GM13976 (cell line): ENCODE results near the gene NUP214.

Experiments used
- DNase-seq: peaks from one replicate; pipeline ENCODE4 v3.0.0; 2012; ENCODE audit warnings: low spot score
- in situ Hi-C: fragments of 300-500 bp; cut with MboI; formaldehyde crosslinking; loops from one replicate; pipeline ENCODE4 v1.12.0; 2022; ENCODE audit warnings: low sequenced_read_pairs, mixed read lengths, inconsistent platforms; ENCODE audit not compliant: unreplicated experiment
- TF ChIP-seq, protein P1 (sequence below): IDR thresholded peaks from 2 replicates; pipeline ENCODE4 v1.5.1; 2012; ENCODE audit warnings: borderline replicate concordance, mild to moderate bottlenecking; ENCODE audit not compliant: insufficient read depth; ENCODE audit errors: extremely low read depth, missing control alignments, control extremely low read depth

NUP214 gene

DNA sequence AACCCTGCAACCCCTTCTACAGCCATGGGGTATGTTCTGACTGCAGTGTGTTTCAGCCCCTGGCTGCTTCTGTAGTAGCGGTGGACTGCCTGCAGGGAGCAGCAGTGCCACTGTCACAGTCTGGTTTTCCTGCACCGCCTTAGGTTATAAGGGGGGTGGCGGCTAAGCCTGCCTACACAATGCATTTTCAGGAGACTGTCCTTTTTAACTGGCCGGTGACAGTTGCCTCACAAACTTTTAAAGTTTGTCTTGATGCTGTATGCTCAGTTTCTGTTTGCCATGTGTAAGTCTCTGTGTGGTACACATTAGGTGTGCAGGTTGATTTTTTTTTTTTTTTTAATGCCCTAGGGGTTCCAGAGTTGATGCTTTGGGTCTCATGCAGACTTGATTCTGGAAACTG lies 53.0 kb downstream of the NUP214 start:
- in situ Hi-C loops, result loop anchor here (10.0 kb wide), 1 partner anchor 156 kb away; no protein-coding TSS in a partner anchor
- TF ChIP-seq, protein P1, sequence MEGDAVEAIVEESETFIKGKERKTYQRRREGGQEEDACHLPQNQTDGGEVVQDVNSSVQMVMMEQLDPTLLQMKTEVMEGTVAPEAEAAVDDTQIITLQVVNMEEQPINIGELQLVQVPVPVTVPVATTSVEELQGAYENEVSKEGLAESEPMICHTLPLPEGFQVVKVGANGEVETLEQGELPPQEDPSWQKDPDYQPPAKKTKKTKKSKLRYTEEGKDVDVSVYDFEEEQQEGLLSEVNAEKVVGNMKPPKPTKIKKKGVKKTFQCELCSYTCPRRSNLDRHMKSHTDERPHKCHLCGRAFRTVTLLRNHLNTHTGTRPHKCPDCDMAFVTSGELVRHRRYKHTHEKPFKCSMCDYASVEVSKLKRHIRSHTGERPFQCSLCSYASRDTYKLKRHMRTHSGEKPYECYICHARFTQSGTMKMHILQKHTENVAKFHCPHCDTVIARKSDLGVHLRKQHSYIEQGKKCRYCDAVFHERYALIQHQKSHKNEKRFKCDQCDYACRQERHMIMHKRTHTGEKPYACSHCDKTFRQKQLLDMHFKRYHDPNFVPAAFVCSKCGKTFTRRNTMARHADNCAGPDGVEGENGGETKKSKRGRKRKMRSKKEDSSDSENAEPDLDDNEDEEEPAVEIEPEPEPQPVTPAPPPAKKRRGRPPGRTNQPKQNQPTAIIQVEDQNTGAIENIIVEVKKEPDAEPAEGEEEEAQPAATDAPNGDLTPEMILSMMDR, result peak; percentile 90
- DNase-seq, result peak; percentile 83

DNA sequence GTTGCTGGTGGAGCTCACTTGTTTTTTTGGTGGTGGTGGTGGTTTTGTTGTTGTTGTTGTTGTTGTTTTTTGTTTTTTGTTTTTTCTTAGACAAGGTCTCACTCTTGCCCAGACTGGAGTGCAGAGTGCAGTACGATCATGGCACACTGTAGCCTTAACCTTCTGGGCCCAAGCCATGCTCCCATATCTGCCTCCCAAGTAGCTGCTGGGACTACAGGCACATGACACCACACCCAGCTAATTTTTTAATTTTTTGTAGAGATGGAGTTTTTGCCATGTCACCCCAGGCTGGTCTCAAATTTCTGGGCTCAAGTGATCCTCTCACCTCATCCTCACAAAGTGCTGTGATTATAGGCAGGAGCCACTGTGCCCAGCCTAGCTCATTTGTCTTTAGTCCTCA lies 53.5 kb downstream of the NUP214 start:
- in situ Hi-C loops, result loop anchor here (10.0 kb wide), 1 partner anchor 156 kb away; no protein-coding TSS in a partner anchor
- DNase-seq, result no peak
- TF ChIP-seq, protein P1, result no peak

DNA sequence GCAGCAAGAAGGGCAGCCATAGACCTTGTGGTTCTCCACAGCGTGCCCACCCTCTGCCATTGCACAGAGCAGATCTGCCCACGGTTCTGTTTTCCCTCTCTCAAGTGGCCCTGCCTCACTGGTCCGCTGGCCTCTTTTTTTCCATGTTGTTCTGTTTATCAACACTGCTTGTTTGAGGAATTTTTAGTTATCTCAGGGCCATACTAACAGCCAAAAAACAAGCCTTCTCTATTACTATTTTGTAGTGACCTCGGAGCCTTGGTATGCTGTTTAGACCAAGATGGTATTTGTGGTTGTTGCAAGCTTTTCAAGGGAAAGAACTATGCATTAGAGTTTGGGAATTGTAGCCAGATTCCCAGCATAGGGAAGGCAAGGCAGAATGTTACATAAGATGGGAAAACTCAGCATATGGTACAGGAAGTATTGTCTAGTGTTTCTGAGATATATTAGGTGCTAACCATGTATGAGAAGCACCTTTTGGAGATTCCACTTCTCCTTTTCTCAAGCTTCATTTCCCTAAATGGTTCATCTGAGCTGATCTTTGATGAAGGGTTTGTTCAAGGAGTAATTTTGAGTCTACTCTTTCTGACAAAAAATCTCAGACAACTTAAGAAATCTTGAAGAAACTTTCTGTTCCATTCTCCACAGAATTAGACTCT lies 54.3 kb downstream of the NUP214 start:
- DNase-seq, result peak; percentile 49
- in situ Hi-C loops, result loop anchor here (10.0 kb wide), 1 partner anchor 155 kb away; no protein-coding TSS in a partner anchor
- TF ChIP-seq, protein P1, result no peak

DNA sequence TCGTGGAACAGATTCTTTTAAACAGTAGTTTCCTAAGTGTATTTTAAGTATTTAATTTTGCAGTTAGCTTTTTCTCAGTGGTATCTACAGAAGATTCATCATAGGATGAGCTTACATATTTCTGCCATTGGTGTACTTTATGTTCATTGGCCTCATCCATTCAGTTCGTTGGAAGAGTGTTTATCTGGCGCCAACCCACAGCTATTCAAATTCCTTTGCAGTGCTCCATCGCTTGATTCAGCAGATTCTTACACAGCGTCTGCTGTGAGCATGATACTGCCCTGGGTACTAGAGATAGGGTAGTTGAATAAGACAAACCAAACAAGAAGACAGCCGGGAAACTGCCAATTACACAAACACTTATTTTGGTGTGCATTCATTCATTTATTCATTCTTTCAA lies 55.1 kb downstream of the NUP214 start:
- no peak for DNase-seq
- in situ Hi-C loops, result no loop called here

DNA sequence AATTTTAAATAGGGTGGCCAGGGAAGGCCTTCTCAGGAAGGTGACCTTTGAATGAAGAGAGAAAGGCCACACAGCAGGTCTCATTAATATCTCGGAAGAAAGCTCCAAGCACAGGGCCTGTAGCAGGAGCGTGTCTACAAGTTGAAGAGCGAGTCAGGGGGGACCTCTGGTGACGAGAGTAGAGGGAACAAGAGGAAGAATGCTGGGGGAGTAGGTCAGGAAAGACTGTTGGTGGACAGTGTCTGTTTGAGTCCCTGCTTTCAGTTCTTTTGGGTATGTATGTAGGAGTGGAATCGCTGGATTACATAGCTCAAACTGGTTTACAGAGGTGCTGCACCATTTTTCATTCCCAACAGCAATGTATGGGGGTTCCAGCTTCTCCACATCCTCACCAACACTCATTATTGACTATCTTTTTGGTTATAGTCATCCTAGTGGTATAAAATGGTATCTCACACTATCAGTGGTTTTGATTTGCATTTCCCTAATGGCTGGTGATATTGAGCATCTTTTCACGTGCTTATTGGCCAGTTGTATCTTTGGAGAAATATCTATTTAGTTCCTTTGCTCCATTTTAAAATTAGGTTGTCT lies 55.8 kb downstream of the NUP214 start:
- in situ Hi-C loops, result no loop called here
- DNase-seq, result no peak
- TF ChIP-seq, protein P1, result no peak

More for the DNA sequence above, 55.1 kb downstream of the NUP214 start:
- TF ChIP-seq, protein P1, result no peak

DNA sequence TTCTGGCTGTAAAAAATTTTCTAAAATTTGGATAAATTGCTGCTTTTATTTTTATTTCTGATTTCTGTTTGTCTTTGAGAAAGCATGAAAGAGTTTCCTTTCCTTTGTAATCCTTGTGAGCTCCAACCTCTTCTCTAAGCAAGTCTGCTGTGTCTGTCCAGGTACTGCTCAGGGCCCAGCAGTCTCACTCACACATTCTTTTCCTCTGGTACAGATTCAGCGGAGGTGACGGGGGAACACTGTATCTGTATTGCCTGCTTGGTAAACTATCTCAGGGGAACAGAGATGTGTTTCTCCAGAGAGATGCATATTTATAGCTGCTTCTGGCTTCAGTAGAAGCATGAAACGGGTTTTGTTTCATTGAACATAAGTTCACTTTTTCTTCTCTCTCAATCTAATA lies 60.5 kb downstream of the NUP214 start:
- in situ Hi-C loops, result no loop called here
- TF ChIP-seq, protein P1, result no peak
- DNase-seq, result no peak
